GM15510 (cell line): ENCODE data around the gene CCDC192.

Experiments
- POLR2A ChIP-seq: IDR thresholded peaks from 3 replicates; pipeline ENCODE4 v1.6.1; 2011; ENCODE audit warnings: borderline replicate concordance; ENCODE audit not compliant: insufficient read length; ENCODE audit errors: extremely low read depth

The CCDC192 gene

DNA sequence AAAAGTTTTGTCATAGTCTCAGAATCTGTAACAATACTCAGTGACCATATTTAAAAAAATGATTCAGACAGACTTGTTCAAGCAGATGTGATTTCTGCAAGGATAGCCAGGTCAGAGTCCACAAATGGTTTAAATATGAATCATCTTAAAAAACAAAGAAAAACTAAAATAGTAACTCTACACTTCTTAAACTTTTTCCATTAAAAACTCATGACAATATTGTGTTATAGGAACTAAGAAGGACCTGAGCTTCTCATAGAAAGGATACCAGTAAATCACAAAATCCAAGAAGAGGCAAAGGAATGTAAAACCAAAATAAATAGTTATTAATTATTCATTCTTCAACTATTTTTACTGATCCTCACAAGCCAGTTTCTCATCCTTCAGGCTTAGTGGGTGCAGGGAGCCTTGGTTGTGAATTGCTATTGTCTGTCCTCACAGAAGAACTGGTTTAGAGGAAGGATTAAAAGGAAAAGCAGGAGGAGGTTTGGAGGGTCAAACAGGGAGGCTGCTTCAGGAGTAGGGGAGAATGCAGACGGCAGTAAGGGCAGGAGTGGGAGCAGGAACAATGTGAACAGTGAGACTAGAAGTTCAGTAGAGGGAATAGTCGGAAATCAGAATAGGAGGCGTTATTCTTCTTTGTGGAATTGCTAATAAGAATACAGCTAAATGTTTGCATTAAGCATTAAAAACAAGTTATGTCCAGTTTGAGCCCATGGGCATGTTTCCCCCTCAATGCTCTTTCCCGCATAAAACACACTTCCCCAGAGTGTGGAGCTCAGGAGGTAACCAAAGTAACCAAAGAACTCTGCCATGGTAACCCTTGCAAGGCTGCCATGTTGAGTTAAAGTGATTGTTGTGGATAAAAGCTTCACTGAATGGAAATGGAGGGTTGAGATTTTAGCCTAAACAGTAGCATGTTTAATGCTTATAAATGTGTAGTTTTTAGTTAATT is 110.7 kb downstream of the CCDC192 start:
- TF ChIP-seq POLR2A: no peak

DNA sequence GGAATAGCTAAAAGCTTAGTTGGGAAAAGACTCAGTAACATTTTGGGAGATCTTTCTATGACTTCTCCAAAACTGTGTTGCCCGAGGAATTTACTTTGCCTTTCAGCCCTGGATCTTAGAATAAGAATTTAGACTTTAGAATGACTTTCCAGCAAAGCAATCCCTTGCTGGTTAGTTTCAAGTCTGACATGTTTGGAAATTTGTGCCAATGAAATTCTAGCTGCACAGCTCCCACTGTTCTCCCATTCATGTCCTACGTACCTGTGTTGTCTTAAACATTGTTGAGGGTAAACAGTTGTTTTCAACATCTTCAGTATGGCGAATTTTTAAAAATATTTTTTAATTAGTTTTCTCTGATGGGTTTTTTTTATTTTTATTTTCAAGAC is 111.4 kb downstream of the CCDC192 start:
- TF ChIP-seq POLR2A: no peak

GRCh38 chr5:127820910-127821553 is 117.8 kb downstream of the CCDC192 start:
- no peak for TF ChIP-seq POLR2A

- no peak for TF ChIP-seq POLR2A
Measured at GRCh38 chr5:127821896-127822295, 118.7 kb downstream of the CCDC192 start.

GRCh38 chr5:127824126-127824525 is 120.9 kb downstream of the CCDC192 start:
- TF ChIP-seq POLR2A: no peak

GRCh38 chr5:127826011-127826410 is 122.8 kb downstream of the CCDC192 start:
- no peak for TF ChIP-seq POLR2A

- TF ChIP-seq POLR2A: no peak
Measured at GRCh38 chr5:127827451-127827850, 124.3 kb downstream of the CCDC192 start.

- TF ChIP-seq POLR2A: no peak
Measured at GRCh38 chr5:127830157-127830556, 127.0 kb downstream of the CCDC192 start.

DNA sequence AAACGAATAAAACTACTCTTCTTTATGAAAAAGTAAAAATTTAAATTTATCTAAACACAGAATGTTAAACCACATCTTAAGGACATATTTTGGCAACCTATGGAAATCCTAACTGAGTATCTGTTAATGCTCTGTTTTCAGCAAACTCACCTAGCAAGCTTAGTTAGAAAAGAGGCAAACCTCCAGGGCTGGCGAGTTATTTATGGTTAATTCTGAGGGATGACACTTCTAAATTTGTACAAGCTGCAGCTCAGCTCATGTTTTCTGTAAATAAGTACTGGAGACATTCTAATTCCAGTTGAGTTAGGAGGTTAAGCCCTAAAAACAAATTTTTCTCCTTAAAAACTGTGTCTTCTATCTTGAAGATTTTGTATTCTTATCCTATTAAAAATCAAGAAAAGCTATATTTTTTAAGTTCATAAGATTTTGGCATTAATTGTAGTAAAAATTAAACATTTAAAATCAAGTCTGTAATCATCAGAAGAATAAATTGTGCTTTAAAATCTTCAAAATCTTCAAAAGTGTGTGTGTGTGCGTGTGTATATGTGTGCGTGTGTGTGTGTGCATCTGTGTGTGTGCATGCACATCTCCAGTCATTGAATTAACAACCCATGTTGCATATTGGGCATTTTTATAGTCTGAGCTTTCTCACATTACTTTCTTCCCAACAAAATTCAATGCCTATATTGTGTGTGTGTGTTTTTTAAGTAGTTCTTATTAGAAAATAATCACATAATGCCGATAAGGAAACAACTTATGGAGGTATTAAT is 127.8 kb downstream of the CCDC192 start:
- no peak for TF ChIP-seq POLR2A

DNA sequence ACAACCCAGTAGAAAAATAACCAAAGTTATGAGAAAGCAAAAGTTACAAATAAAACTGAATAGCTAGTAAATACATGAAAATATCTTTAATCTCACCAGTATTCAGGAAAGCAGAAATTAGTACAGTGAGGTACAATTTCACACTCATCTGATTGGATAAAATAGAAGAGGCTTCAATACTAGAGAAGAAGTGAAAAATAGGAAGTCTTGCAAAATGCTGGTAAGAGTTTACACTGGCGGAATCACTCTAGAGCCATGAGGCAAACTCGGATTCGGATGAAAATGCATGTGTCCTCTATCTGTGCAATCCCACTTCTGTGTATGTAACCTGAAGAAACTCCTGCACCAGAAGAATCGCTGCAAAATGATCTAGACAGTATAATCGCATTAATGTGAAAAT is 128.9 kb downstream of the CCDC192 start:
- TF ChIP-seq POLR2A: no peak

GRCh38 chr5:127834094-127834531 is 130.9 kb downstream of the CCDC192 start:
- no peak for TF ChIP-seq POLR2A

DNA sequence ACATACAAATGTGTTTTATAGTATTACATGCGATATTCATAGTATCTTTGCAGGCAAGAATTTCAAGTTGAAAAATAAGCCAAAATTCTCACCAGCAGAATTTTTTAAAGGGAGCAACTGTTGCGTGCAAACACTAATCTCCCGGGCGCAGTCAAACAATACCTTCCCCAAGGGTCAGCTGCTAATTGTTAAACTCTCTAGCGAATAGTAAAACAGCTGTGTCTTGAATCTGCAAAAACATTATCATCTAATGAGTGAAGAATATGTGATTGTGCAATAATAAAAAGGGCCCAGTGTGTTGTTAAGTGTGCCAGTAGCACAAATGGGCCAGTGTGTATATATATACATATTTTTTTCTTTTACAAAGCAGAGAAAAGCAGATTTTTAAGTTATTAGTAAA is 131.4 kb downstream of the CCDC192 start:
- TF ChIP-seq POLR2A: no peak

- no peak for TF ChIP-seq POLR2A
Measured at GRCh38 chr5:127838661-127839060, 135.5 kb downstream of the CCDC192 start.

- no peak for TF ChIP-seq POLR2A
Measured at GRCh38 chr5:127839072-127839471, 135.9 kb downstream of the CCDC192 start.
